Measurements from ENCODE around the gene ESPN. TPM values are rescaled to one million over a fixed set of nuclear protein-coding genes. Genes with fewer than 3 reads are reported as not detected.

ESPN gene
- total and polyA plus RNA-seq, 10 of the 15 experiments (the other 5 are each of a cell fraction or from before 2014, with no cell fraction given): 0.18 to 0.71 (median 0.59) TPM; not detected in 7

- ChIA-PET CTCF (interaction anchor here (0.7 to 1.2 kb wide), 5 partner anchors 13 to 115 kb away, joined by 3 to 5 read pairs (median 3); no protein-coding TSS in a partner anchor), POLR2A (no interaction called here), SMC1A (ENCODE audit: uncharacterized antibody, unreplicated experiment) (interaction anchor here (0.6 kb wide), 1 partner anchor 87 kb away, joined by 3 read pairs; no protein-coding TSS in a partner anchor), RAD21 (ENCODE audit: unreplicated experiment) (interaction anchor here (0.7 kb wide), 1 partner anchor 333 kb away, joined by 3 read pairs; no protein-coding TSS in a partner anchor)
- Histone ChIP-seq H3K9ac (ENCODE audit: control insufficient read depth, insufficient read depth, low read length) (no peak overlapping the region), H3K27ac (ENCODE audit: control insufficient read depth, insufficient read depth) (no peak overlapping the region), H3K9me3 (replicated peaks; ENCODE audit: control insufficient read depth, insufficient read depth, low read length) (no peaks in the 10 kb centered on the region), H3K4me2 (ENCODE audit: control insufficient read depth, insufficient read depth) (no peak overlapping the region), H3K4me3 (no peak overlapping the region), H3K36me3 (ENCODE audit: control insufficient read depth in 2 of 2, insufficient read depth in 2 of 2, low read length in 1 of 2) (no peaks in the 10 kb centered on the region), H4K20me1 (ENCODE audit: control insufficient read depth, insufficient read depth) (no peaks in the 10 kb centered on the region), H3K79me2 (ENCODE audit: control insufficient read depth, insufficient read depth, low read length) (no peaks in the 10 kb centered on the region), H2AFZ (ENCODE audit: control insufficient read depth, low read depth, low read length) (no peak overlapping the region; the same call in 1 of the 2 replicates), H3K27me3 (replicated peaks in 1 of 2; ENCODE audit: control insufficient read depth in 2 of 2, insufficient read depth in 2 of 2, low read length in 1 of 2) (peaks cover 1 to 4% of the 10 kb centered on the region in 2 experiments; a peak in 3 of 4 replicates), H3K4me1 (ENCODE audit: control insufficient read depth, insufficient read depth, low read length) (no peaks in the 10 kb centered on the region; the same call in 1 of the 2 replicates)
- intact Hi-C loops (cut with micrococcal nuclease; ENCODE audit: unreplicated experiment): loop anchor here (1.0 kb wide), 1 partner anchor 12 kb away; no protein-coding TSS in a partner anchor
- DNase-seq (ENCODE audit: low read depth, low spot score): no peak
- no TSS peak for BruUV-seq (replicated peaks)
- no peak for FAIRE-seq
- in situ Hi-C loops (cut with MboI): no loop called here
- WGBS (ENCODE audit: insufficient coverage, insufficient replicate concordance, low lambda C conversion rate, missing lambda C conversion rate): under 1% methylated on average over 17 of the region's 18 CpGs
- ATAC-seq: no peak
- TF ChIP-seq SUPT20H (IDR thresholded peaks at IDR 0.05; ENCODE audit: borderline replicate concordance, control insufficient read depth, low read depth, low read length) (no peak), SMARCA5 (IDR thresholded peaks at IDR 0.05) (no peak), ZNF217 (IDR thresholded peaks at IDR 0.05) (no peak), ZBTB33 (IDR thresholded peaks at IDR 0.05) (no peak), RFX5 (IDR thresholded peaks at IDR 0.05; ENCODE audit: low read depth, low read length) (no peak), WRNIP1 (IDR thresholded peaks at IDR 0.05; ENCODE audit: borderline replicate concordance, low read depth, low read length) (no peak)
These were observed 35.3 kb downstream of the ESPN start for GRCh38 chr1:6459850-6460265.

Data from GM12878 (cell line).